Inflammatory macrophage treated with lipopolysaccharide for 4 hours (primary cell): ENCODE measurements around the gene LIPC.

Source experiments
- DNase-seq: peaks from one replicate; pipeline ENCODE4 v3.0.0-alpha.2; 2020

LIPC gene

DNA sequence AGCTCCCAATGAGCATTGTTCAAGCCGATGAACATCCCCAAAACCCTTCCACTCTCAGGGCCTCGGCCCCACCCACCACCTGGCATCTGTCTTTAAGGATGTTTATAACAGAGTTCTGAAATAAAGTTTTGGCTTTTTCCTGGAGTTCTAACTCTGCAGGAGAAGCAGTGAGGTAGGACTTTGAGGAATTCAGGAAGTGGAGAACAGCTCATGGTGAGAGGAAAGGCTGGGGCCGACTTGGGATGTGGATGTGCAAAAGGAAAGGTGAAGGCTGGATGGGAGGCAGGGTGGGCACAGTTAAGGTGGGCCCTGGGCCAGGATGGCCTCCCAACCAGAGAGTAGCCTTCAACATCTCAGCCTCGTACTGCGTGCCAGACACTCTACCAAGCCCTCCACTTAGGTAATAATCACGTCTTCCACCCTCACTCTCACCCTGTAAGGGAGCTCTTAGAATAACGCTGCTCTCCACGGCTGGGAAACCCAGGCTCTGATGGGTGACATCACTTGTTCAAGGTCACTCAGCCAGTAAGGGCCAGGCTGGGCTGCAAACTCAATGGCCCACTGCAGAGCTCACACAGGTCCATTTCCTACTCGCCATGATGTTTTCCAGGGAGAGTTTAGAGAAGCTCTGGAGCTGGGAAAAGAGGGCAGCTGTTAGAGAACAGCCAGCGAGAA lies 28.5 kb downstream of the LIPC start:
- DNase-seq, result no peak

DNA sequence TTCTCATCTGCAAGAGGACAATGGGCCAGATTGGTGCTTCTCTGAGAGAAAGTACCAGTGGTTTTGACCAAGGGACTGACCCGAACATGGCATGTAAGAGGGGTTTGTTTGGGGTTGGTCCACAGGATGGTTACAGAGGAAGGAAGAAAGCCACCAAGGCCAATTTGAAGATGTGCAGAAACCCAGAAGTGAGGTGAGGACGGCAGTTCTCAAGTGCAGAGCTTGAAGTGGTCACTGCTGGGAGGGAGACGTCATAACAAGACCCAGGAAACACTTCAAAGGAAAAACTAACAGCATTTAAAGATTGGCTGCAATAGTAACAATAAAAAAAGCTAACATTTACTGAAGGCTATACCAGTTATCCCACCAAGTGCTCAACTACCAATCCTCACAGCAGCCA lies 29.1 kb downstream of the LIPC start:
- no peak for DNase-seq

DNA sequence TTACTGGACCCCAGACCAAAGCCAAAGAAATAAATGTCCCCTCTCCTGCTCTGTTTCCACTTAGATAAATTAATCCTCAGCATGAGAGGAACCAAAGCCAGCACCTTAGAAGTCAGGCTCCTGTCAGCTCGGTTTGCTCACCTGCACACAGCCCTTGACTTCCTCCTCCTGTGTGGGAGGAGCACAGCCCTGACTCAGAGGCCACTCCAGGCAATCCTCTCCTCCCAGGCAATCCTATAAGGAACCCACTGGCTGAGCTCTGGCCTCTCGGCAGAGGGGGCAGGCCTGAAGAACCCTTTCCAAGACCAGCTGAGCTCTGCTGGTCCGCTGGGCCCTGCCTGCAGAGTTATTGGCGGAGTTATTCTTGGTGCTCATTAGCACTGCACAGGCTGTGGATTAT lies 30.8 kb downstream of the LIPC start:
- no peak for DNase-seq

DNA sequence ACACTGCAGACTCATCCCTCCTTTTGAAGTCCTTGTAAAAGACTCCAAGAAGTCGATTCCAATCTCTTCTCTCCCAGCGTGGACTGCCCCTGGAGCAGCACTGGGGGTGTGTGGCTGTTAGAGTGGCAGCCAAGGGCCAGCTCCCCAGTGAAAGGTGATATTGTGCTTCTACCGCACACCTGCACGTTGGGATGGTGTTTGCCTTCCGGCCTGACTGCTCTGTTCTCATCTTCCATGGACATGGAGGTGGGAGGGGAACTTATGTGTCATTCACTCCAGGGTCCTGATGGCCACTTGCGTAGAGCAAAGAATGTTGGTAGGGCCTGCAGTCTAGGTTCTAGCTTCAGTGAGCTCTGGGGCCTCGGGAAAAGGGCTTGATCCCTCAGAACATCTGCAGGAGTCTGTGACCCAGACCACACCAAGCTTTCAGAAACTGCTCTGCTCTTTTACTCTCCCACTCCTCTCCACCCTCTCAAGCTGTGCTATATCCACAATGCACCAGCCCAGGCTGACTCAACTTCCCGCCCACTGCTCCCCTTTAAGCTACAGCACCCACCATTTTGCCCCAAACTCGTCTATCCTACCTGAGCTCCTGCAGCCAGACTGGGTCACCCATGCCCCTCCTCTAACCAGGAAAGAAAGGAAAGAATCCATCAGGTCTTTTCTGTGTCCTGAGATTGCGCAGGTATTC lies 31.3 kb downstream of the LIPC start:
- DNase-seq, result no peak

DNA sequence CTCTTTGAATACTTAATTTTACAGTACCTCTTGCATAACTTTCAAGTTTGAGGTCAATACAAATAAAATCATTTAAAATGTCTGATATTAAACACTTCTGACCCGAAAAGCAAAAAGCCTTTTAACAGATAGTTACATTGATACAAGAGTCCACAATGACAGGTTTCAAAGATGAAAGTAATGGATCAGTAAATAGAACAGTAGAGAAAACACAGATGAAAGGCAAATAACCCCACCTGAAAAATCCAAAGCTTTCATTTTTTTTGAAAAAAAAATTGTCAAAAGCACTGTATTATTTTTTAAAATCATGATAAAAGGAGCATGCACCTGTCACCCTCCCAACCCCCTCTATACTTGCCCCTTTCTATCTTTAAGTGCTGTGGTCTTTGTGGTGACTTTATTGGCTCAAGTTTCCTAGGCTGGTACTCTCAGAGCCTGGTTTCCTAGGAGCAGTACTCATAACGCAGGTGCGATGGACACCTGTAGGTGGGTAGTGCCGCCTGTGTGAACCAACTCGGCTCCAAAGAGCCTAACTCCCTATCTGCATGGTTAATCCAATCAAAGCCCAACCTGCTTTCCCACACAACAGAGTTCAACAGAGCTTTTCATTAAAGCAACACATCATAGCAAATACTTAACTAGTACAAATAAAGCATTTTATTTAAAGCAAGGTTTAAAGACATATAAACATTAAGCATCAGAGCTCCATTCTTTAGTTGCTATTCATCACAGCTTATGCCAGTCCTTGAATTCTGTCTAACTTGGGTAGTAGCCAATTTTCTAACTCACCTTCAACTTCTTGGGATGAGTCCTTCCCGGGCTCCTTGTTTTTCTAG lies 32.2 kb downstream of the LIPC start:
- DNase-seq, result no peak

- no peak for DNase-seq
Measured at GRCh38 chr15:58465070-58465469, 33.3 kb downstream of the LIPC start.

- DNase-seq, result no peak
Measured at GRCh38 chr15:58465866-58466517, 34.2 kb downstream of the LIPC start.

GRCh38 chr15:58466566-58466965 lies 34.8 kb downstream of the LIPC start:
- DNase-seq, result no peak

DNA sequence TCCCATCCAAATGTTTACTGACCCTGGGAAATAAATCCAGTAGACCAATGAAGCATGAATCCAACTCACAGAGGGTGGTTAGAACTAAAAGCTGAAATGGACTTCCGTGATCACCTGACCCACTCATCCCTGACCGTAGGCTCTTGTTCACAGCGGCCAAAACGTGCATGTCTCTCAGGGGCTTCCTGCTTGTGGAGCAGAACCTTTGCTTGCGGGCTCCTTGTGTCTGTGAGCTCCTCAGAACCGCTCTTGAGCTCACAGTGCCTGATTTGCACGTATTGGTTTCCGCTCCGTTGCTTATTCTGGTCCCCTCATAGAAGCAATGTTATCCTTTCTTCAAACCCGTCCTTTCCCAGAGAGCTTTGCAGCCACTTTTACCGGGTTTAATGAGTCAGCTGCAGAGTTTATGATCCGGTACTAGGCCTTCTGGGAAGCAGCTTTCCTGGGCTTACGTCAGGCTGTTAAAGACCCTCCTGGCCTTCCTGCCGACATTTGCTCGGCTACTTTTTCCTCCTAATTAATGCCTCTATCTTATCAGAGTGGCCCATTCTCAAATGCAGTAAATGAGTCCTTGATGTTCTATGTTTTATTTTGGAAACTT lies 35.4 kb downstream of the LIPC start:
- DNase-seq, result no peak

DNA sequence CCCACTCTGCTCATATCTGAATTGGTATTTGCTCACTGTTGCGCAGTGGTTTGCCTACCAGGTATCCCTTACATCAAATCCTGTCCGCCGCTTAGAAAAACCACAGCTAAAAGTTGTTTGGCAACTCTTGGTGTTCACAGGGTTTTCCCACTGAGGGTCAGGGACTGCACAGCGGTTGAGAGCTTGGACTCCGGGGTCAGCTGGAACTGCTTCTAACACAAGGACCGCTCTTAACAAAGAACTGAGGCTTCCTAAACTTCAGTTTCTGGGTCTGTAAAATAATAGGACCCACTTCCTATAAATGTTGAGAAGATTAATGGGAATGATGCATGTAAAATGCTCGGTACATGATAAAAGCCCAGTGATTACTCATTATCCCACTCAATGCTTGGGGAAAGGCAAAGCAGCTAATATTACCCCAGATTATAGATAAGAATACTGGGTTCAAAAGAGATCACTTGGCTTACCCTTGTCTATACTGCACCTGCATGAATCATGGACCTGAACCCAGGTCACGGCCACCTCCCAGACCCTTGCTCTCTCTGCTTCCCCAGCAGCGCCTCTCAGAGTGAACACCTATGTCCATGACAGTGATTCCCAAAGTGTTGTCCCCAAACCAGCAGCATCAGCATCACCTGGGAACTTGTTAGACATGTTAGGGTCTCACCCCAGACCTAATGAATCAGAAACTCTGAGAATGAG lies 36.1 kb downstream of the LIPC start:
- DNase-seq, result no peak

DNA sequence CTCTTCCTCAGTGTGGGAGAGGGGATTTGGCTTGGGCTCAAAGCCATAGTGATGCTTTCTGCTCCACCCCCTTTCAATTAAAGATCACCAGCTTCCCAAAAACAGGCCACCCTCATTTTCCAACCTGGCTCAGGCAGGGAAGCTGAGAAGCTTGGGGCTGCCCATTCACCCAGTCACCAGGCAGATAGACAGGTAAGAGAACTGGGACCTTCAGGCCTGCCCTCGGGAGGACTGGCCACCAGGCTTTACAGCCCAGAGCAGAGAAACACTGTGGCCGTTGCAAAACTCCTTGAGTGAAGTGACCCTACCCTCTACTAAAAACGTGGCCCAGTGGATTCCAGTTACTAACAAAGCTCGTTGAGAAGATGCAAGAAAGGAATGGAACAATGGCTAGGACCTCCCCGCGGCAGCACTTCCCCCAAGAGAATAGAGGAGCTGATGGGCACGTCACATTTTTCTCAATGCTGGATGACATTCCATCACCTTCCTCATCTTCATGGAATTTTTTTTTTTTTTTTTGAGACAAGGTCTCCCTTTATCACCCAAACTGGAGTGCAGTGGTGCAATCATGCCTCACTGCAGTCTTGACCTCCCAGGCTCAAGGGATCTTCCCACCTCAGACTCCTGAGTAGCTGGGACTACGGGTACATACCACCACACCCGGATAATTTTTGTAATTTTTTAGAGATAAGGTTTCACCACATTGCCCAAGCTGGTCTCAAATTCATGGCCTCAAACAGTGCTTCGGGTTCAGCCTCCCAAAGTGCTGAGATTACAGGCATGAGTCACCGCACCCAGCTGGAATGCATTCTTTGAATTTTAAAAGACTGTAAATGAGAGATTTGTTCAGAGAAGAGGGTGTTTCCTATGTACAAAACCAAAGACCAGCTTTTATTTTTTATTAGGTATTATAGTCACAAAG lies 37.9 kb downstream of the LIPC start:
- peak; percentile 52 for DNase-seq

DNA sequence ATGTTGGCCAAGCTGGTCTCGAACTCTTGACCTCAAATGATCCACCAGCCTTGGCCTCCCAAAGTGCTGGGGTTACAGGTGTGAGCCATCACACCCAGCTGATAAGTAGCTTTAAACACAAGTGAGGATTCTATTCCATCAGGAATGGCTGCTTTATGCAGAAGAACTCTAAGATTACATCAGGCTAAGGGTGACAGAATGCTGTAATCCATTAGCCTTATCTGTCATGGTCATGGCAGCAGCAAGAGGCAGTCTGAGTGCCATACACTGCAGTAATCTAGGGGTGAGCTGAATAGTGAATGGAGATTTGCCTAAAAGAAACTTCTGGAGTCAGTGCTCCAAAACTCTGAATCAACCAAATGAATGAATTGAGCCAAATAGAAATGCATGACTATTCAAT lies 39.6 kb downstream of the LIPC start:
- peak; percentile 33 for DNase-seq

DNA sequence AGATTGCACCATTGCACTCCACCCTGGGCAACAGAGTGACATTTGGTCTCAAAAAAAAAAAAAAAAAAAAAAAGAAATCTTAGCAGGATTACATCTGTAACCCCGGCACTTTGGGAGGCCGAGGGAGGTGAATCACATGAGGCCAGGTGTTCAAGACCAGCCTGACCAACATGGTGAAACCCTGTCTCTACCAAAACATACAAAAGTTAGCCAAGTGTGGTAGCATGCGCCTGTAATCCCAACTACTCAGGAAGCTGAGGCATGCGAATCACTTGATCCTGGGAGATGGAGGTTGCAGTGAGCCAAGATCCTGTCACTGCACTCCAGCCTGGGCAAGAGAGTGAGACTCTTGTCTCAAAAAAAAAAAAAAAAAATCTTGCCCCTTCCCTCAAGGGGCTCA lies 40.4 kb downstream of the LIPC start:
- DNase-seq, result no peak

DNA sequence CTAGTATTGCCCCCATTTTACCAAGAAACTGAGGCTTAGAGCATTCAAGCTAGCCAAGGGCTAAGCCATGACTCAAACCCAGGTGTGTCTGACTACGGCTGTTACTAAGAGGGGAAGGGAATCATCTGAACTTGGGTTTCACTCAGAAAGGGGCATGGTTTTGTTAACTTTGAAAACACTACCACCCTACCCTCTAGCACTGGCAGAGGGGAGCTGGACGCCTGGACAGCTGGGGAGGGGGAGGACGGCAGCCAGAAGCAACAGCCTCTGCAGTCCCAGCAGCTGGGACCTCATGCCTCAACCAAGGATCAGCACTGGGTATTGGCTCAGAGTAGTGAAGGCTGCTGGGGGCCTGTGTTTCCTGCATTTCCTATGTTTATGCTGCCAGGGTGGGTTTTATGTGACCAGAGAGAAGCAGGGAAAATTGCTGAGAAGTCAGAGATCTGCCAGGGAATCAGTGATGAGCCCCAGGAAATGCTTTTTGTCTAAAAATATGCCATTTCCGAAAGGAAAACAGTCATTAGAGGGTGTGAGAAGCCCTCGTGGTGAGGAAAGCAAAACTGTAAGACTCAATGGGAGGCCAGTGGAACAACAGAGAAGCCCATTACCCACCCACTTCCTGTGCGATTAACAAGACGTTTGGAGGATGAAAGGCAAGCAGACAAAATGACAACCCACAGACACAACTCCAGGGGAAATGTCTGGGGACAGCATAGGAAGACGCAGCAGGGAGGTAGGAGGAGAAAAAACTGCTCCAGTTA lies 41.2 kb downstream of the LIPC start:
- peak; percentile 11 for DNase-seq

DNA sequence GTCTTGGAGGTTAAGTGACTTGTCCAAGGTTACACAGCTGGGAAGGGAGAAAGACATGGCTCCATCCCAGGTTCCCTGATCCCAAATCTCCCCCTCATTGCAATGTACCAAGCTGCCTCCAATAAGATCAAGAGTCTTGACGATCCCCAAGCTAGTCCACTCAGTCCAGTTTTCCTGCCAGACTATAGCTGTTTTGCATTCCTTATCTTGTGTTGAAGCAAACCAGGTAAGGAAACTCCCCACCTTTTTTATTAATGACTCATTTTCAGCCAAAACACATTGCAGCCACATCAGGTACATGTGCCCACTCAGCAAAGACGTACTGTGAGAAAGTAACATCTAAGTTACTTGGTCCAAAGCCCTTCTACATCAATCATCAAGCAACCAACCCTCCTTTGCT lies 41.9 kb downstream of the LIPC start:
- DNase-seq, result no peak

DNA sequence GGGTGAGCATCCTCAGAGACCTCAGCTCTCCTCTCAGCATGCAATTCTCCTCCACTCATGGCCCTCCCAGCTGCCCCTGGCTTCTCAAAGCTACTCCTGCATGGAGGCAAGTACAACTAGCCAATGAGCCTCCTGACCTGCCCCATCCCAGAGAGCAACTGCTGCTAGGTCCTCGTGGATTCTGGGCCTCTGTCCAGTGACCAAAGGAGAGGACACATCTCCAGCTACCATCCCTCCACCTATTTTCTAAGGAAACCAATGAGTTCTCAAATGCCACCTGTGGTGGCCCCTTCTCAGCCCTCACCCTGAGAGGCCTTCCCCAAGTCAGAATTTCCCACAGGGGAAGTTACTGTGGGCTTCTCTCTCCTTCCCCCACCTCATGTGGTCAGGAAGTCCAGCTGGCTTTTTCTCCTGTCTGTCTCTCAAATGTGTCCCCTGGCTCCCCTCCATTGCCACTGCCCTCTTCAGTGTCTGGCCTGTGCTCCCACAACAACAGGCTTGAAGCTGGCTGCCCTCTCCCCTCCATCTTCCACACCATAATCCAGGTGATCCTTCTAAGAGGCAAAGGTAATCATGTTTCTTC lies 43.0 kb downstream of the LIPC start:
- peak; percentile 26 for DNase-seq

GRCh38 chr15:58475573-58476524 lies 44.1 kb downstream of the LIPC start:
- DNase-seq, result peak; percentile 61

- DNase-seq, result no peak
Measured at GRCh38 chr15:58476525-58477162, 44.9 kb downstream of the LIPC start.
